GM21447 (cell line): Measurements from ENCODE around the gene INSR.
"Not testable (repeated sequence)": the region's sequence is repeated elsewhere in the genome, so short reads cannot be mapped to it uniquely, and the experiment has no call there.

ENCODE experiments used
- ATAC-seq: cut with Tn5 transposase; IDR thresholded peaks from one replicate; pipeline ENCODE4 v1.9.1; 2021; ENCODE audit not compliant: unreplicated experiment

The INSR gene

GRCh38 chr19:7258041-7258839 is 36.0 kb downstream of the INSR start:
- ATAC-seq: no peak

DNA sequence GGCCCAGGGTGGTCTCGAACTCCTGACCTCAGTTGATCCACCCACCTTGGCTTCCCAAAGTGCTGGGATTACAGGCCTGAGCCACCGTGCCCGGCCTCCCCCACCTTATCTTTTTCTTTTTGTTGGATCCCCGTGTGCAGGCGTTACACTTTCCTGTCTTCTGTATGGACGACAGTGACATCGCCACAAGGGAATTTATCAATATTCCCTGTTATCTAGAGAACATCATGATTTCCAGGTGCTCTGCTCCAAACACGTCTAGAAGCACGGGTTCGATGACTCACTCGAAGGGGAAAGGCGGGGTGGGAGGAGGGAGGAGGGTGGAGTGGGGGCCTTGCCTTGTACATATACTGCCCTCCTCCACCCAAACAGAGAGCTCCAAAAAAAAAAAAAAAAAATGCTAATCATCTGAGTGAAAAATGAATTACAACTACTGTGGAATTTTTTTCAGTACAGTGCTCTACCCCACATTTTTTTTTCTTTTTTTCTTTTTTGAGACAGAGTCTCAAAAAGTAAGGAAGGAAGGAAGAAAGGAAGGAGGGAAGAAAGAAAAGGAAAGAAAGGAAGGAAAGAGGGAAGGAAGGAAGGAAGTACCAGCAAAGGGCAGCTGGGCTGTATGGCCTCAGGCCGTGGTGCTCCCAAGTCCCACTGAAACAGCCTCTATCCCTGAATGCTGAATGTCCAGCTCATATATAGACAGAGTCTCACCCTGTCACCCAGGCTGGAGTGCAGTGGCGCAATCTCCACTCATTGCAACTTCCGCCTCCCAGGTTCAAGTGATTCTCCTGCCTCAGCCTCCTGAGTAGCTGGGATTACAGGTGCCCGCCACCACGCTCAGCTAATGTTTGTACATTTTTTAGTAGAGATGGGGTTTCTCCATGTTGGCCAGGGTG is 36.8 kb downstream of the INSR start:
- ATAC-seq: no peak

- no peak for ATAC-seq
These were observed 38.6 kb downstream of the INSR start for GRCh38 chr19:7255631-7256030.

- ATAC-seq: no peak
These were observed 39.1 kb downstream of the INSR start for GRCh38 chr19:7255119-7255518.

- no peak for ATAC-seq
These were observed 39.6 kb downstream of the INSR start for GRCh38 chr19:7254590-7254989.

DNA sequence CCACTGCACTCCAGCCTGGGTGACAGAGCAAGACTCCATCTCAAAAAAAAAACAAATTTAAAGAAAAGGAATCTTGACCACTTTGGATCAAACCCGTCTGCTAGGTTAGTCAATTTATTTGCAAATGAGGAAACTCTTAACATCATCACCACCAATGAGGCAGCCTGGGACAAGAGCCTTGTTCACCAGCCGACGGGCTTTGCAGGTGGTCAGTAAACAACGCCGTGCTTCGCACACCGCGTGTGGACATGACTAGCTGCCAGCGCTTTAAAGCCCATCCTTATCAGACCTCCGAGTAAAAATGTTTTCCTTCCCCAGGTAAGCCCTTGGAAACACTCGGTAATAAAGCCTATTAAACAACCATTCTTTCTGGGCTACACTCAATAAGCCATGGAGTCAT is 41.9 kb downstream of the INSR start:
- ATAC-seq: no peak

DNA sequence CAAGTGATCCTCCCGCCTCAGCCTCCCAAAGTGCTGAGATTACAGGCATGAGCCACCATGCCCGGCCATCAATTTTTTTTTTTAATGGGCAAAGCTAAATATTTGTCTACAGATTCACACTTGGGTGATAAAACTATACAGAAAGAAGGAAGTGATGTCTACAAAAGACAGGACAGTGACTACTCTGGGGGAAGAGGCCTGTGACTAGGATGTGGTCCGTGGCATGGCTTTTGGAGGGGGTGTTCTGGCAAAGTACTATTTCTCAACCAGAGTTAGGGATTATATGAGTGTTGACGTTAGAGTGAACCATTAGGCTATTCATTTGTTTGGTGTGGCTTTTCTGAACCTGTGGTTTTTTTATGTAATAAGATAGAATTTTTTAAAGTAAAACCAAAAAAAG is 42.7 kb downstream of the INSR start:
- no peak for ATAC-seq

DNA sequence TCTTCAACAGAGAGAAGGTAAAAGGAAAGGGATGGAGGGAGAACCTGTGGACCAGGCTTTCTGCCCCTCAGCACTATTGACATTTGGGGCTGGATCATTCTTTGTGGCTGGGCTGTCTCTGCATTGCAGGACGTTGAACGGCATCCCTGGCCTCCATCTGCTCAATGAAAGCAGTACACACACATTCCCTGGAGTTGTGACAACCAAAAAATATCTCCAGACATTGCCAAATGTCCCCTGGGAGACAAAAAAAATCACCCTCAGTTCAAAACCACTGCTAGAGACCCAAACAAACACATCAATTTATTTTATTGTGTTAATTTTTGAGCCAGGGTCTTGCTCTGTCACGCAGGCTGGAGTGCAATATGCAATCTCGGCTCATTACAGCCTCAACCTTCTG is 43.3 kb downstream of the INSR start:
- no peak for ATAC-seq

GRCh38 chr19:7250057-7250596 is 44.1 kb downstream of the INSR start:
- ATAC-seq: no peak

DNA sequence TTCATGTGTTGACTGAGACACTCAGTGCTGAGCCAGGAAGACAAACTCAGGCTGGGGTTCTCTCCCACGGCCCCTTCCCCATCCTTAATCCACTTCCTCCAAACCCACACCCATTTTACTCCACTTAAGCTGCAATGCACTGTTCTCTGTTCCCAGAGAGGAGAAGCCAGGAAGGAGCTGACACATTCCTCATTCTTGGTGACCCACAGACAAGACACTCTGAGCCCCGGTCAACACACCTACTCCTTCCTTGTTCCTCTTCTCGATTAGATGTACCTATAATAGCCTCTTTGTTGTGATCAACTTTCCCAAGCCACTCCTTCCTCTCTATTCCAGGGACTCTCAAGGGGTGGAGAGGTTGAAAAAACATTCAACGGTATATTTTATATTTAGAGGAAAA is 47.1 kb downstream of the INSR start:
- ATAC-seq: no peak

DNA sequence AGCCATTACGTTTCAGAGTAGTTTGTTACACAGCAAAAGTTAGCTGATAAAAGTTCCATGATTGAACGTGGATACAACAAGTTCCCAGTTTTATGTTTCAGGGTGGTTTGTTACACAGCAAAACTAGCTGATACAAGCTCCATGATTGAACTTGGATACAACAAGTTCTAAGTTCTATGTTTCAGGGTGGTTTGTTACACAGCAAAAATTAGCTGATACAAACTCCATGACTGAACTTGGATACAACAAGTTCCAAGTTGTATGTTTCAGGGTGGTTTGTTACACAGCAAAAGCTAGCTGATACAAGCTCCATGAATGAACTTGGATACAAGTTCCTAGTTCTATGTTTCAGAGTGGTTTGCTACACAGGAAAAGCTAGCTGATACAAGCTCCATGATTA is 47.6 kb downstream of the INSR start:
- ATAC-seq: no peak

GRCh38 chr19:7242601-7243258 is 51.5 kb downstream of the INSR start:
- no peak for ATAC-seq

GRCh38 chr19:7238051-7238450 is 56.2 kb downstream of the INSR start:
- no peak for ATAC-seq

DNA sequence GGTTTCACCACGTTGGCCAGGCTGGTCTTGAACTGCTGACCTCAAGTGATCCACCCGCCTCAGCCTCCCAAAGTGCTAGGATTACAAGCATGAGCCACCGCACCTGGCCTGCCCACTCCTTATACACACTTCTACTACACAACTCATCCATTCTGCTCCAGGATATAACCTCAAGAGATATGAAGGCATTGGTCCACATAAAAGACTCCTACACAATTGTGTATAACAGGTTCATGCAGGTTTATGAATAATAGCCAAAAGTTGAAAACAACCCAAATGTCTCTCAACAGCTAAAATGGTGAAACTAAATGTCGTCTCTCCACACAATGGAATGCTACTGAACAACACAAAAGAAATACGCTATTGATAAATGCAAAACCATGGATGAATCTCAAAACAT is 58.1 kb downstream of the INSR start:
- ATAC-seq: no peak

GRCh38 chr19:7230826-7231225 is 63.4 kb downstream of the INSR start:
- ATAC-seq: no peak

GRCh38 chr19:7229735-7230134 is 64.5 kb downstream of the INSR start:
- ATAC-seq: no peak

GRCh38 chr19:7228935-7229541 is 65.2 kb downstream of the INSR start:
- no peak for ATAC-seq

- no peak for ATAC-seq
These were observed 66.5 kb downstream of the INSR start for GRCh38 chr19:7227735-7228134.

DNA sequence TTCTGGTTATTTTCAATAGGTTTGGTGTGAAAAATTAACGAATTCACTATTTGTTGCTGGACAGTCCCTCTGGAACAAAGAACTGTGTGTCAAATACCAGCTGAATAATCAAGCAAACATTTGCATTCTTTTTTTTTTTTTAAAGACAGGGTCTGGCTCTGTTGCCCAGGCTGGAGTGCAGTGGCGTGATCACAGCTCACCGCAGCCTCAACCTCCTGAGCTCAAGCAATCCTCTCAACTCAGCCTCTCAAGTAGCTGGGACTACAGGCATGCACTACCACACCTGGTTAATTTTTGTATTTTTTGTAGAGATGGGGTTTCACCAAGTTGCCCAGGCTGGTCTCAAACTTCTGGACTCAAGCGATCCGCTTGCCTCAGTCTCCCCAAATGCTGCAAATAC is 67.1 kb downstream of the INSR start:
- not testable (repeated sequence) for ATAC-seq

DNA sequence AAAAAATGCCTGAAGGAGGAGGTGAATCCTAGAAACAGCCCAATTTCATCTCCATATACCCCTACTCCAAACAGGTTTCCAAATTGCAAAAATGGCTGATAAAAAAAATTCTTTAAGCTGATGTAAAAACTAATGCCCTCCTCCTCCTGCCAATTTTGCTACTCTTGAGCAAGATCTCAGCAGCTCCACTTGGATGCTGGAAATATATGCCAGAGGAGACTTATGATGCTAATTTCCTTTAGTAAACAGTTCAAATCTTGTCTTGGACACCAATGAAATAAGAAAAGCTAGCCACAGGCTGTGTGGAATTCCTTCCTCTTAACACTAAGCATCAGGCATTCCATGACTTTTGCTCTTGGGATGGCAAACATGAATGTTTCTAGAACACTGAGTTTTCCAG is 67.5 kb downstream of the INSR start:
- no peak for ATAC-seq

DNA sequence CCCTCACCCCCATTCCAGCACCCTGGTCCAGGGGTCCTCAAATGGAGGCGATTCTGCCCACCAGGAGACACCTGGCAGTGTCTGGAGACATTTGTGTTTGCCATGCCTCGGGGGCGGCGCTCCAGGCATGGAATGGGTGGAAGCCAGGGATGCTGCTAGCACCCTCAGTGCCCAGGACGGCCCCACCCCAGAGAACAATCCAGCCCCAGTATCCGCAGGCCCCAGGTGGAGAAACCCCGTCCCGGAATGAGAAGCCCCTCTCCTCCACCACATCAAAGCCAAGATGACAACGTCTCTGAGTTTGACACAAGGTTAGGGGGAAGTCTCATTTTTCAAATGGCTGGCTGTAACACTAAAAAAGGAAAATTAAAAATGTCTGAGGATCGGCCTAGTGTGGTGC is 68.5 kb downstream of the INSR start:
- no peak for ATAC-seq
